Stimulated activated CD4-positive, alpha-beta T cell treated with anti-CD3 and anti-CD28 coated beads, Interleukin-4, amount 100 ng/mL, for 4 hours (primary cell): ENCODE measurements around the gene ARHGAP45.

Experiments
- DNase-seq, 2 experiments: peaks; one replicate each; pipeline ENCODE4 v3.0.0-alpha.2; 2020

ARHGAP45 gene

DNA sequence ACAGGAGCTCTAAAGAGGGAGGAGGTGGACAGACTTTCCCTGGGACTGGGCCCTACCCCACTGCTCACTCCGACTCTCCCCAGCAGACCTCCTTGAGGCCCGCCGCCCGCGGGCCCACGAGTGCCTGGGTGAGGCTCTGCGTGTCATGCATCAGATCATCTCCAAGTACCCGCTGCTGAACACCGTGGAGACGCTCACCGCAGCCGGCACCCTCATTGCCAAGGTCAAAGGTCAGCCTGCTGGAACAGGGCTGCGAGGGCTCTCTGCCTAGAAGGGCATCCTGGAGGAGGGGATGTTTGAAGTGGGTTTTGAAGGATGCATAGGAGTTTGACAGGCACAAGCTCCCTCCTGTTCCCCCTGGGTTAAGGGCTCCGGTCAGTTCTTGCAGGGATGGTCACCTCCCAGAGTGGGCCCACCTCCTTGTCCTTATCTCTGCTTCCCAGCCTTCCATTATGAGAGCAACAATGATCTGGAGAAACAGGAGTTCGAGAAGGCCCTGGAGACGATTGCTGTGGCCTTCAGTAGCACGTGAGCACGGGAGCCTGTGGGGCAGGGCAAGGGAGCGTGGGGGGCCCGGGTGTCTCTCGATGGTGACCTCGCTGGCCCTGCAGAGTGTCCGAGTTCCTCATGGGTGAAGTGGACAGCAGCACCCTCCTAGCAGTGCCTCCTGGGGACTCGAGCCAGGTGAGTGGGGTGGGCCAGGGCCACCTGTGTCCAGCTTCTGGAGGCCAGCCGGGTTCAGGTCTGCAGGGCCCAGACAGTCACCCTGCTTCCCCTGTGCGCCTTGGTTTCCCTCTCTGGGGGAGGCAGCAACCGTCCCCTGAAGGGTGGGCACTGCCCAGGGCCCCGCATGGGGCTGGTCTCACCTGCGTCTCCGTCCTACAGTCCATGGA, 6.3 kb downstream of the ARHGAP45 start:
- DNase-seq = no peak

DNA sequence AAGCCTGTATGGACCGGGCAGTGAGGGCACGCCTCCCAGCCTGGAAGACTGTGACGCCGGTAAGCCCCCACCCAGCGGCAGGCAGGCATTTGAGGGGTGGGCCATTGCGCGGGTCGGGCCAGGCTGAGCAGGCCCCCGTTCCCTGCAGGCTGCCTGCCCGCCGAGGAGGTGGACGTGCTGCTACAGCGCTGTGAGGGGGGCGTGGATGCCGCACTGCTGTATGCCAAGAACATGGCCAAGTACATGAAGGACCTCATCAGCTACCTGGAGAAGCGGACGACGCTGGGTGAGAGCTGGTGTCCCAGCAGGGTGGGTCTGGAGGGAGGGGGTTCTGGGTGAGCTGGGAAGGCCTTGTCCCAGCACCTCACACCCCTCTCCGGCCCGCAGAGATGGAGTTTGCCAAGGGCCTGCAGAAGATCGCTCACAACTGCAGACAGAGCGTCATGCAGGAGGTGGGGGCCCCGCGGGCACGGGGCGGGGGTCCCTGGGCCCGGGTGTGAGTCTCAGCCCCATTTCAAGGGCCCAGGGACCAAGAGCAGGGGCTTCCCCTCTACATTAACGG, 7.1 kb downstream of the ARHGAP45 start:
- DNase-seq = no peak

DNA sequence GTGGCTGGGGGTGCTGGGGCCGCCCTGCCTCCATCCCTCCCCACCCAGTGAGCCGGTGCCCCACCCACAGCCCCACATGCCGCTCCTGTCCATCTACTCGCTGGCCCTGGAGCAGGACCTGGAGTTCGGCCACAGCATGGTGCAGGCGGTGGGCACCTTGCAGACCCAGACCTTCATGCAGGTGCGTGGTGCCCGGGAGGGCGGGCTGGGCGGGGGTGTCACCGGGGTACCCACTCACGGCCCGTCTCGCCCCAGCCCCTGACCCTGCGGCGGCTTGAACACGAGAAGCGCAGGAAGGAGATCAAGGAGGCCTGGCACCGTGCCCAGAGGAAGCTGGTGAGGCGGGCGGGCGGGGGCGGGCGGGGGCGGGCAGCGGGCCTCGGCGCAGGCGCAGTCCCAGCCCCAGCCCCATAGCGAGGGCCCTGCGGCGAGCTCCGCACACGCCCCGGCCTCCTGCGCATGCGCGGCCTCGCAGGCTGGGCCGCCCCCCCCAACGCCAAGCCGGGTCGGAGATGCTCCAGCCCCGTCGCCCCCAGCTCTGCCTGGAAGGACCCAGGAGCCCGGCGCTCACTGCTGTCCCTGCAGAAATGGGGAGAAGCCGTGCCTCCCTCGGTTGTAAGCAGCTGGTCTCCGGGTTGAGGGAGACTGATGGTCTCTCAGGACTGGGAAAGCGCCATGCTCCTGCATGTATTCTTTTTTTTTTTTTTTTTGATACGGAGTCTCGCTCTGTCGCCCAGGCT, 7.7 kb downstream of the ARHGAP45 start:
- peak; percentile 88 to 89 for DNase-seq

DNA sequence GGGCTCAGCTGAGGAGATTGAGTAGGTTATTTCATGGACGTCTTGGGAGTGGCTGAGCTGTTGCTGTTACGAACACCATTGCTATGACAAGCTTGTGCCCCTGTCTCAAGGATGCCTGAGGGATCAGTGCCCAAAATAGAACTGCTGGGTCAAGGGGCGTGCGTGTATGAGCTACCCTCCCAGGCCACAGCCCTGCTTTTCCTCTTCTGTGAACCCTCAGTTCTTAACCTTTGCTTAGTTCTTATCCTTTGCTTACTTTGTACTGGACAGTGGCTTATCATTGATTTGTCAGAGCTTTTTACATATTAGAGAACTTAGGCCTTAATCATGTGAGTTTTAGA, 9.0 kb downstream of the ARHGAP45 start:
- DNase-seq = no peak

DNA sequence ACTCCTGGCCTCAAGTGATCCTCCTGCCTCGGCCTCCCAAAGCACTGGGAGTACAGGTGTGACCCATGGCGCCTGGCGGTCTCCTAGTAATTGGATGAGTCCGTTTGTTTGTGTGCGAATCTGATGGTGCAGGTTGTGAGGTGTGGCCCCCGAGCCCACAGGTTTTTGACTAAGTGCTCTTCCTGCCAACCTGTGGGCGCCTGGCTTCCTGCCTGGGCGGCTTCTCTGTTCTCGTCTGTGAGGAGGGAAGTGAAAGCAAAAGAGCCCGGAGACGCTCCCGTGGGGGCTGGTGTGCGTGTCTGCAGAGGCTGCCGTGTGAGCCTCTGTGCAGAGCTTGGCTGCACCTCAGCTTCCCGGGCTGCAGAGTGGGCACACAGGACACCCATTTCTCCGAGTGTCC, 10.0 kb downstream of the ARHGAP45 start:
- peak; percentile 84 to 95 for DNase-seq

DNA sequence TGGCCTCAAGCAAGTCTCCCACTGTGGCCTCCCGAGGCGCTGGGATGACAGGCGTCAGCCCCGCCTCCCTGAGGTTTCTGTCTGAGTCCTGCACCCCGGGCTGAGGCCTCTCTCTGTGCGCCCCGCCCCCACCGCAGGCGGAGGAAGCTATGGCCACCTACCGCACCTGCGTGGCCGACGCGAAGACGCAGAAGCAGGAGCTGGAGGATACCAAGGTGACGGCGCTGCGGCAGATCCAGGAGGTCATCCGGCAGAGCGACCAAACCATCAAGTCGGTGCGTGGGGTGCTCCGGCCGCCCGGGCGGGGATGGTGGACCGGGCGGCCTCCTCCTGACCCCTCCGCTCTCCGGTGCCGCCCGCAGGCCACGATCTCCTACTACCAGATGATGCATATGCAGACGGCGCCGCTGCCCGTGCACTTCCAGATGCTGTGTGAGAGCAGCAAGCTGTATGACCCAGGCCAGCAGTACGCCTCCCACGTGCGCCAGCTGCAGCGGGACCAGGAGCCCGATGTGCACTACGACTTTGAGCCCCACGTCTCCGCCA, 12.7 kb downstream of the ARHGAP45 start:
- DNase-seq = peak; percentile 49 to 72

DNA sequence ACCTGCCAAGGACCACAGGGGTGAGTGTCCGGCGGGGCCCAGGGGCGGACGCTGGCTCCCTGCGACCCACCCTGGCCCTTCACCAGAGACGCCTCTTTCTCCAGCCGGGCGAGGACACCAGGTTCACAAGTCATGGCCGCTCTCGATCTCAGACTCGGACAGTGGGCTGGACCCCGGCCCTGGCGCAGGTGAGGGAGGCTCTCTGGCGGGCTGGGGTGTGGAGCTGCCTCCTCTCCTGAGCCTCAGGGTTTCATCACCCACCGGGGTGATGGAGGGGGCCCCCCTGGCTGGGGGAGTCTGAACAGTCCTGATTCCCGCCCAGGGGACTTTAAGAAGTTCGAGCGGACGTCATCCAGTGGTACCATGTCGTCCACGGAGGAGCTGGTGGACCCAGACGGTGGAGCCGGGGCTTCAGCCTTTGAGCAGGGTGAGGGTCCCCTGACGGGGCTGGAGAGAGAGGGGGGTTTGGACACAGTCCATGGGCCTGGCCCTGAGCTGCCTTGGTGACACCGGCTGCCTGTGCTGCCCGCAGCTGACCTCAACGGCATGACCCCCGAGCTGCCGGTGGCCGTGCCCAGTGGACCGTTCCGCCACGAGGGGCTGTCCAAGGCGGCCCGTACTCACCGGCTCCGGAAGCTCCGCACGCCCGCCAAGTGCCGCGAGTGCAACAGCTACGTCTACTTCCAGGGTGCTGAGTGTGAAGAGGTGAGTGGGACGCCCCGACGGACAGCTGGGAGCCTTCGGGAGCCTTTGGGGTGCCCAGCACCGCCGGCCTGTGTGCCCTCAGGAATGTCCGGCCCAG, 13.6 kb downstream of the ARHGAP45 start:
- DNase-seq = no peak

DNA sequence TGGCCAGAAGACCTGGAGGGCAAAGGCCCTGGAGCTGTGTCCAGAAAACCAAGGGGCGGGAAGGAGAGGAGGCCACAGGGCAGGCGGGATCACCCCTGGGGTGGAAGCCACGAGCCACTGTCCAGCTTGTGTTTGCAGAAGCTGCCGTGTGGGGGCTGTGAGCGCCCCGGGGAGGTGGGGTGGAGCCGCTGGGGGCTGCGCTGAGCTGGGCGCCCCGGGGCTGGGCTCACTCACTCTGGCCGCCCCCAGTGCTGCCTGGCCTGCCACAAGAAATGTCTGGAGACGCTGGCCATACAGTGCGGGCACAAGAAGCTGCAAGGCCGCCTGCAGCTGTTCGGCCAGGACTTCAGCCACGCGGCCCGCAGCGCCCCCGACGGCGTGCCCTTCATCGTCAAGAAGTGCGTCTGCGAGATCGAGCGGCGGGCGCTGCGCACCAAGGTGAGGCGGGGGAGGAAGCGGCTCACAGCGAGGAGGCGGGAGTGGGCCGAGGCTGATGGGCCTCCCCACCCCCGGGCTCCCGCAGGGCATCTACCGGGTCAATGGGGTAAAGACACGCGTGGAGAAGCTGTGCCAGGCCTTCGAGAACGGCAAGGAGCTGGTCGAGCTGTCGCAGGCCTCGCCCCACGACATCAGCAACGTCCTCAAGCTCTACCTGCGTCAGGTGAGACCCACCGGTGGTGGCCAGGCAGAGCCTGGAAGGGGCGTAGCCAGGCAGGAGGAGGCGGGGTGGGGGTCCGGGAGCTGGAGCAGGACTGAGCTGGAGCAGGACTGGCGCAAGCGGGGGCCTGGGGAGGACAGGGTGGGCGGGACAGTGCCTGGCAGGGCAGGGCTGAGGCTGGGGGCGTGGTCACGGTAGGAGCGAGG, 14.6 kb downstream of the ARHGAP45 start:
- DNase-seq = no peak

DNA sequence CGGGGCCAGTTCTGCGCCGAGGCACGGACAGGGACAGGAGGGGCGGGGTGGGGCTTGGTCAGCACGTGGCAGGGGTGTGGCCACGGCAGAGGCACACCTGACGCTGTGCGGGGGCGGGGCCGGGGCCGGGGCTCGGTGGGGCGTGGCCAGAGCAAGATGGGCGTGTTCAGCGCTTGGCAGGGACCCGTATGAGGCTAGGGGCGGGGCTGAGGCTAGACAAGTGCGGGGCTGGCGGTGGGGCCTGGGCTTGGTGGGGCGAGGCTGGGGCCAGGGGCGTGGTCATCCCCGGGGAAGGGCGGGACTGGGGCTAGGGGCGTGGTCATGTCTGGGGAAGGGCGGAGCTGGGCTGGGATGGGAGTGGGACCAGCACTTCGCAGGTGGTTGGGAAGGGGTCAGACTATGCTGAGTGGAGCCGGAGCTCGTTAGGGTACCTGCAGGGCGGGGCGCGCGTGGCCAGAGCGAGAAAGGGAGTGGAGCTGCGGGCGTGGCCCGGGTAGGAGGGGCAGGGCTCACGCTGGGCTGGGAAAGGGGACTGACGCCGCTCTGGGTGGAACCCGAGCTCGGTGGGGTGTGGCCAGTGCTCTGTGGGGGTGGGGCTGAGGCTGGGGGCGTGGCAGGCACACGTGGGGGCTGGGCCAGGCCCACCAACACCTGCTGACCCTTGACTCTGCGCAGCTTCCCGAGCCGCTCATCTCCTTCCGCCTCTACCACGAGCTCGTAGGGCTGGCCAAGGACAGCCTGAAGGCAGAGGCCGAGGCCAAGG, 15.4 kb downstream of the ARHGAP45 start:
- peak; percentile 67 to 72 for DNase-seq

DNA sequence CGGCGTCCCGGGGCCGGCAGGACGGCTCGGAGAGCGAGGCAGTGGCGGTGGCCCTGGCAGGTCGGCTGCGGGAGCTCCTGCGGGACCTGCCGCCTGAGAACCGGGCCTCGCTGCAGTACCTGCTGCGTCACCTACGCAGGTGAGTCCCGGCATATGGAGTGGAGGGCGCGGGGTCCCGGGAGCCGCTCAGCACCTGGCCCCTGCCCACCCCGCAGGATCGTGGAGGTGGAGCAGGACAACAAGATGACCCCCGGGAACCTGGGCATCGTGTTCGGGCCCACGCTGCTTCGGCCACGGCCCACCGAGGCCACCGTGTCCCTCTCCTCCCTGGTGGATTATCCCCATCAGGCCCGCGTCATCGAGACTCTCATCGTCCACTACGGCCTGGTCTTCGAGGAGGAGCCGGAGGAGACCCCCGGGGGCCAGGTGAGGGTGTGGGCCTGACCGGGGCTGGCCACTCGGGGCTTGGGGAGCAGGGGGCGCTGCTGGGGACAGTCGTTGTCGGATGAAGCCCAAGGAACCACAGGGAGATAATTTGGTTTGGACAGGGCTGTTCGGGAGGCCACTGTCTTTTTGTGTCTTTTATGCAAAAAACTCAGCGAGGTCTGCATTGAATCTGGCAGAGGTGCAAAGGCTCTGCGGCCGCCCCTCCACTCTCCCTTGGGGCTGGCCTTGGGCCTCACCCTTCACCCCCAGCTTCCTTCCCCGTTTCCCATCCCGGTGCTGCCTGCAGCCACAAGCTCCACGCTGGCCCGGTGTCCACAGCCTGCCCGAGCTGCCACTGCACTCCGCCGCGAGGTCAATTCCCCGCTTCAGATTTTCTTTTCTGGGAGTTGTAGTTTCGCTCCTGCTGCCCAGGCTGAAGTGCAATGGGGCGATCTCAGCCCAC, 16.2 kb downstream of the ARHGAP45 start:
- no peak for DNase-seq

DNA sequence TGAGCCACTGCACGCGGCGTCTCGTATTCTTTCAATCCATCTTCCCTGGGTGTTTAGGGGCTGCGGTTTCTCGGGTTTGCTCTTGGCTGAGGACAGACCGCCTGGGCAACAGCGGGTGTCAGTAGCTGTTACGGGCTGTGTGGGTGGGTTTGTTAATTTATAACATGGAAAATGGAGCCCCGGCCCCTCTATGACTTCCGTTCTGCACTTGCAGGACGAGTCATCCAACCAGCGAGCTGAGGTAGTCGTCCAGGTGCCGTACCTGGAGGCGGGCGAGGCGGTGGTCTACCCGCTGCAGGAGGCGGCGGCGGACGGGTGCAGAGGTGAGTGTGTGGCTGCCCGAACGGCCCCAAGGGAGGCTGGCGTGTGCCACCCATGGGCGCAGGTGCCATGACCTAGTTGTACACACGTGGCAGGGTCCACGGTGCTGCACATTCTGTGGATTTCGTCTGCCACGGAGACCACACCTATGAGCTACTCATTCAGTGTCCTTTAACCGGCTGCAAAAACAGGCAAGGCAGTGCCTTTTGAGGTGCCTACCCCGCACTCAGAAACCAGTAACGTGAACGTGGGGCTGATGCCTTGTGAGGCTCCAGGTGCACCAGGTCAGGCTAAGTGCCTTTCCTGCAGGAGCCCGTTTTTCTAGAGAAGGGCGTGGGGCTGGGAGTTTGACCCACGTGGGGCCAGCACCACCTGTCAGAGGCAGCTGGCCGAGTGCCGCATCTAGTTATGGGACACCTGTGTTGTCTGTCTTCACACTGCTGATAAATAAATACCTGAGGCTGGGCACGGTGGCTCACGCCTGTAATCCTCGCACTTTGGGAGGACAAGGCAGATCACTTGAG, 17.3 kb downstream of the ARHGAP45 start:
- DNase-seq = no peak

DNA sequence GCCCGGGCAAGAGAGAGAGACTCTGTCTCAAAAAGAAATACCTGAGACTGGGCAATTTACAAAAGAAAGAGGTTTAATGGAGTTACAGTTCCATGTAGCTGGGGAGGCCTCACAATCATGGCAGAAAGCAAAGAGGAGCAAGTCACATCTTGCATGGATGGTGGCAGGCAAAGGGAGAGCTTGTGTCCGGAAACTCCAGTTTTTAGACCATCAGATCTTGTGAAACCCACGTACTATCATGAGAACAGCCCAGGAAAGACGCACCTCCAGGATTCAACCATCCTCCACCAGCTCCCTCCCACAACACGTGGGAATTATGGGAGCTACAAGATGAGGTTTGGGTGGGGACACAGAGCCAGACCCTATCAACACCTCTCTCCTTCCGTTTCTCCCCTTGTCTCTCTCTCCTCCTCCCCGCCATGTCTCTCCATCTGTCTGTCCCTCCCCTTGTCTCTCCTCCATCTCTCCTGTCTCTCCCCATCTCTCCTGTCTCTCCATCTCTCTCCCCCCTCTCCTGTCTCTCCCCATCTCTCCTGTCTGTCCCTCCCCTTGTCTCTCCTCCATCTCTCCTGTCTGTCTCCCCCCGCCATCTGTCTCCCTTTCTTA, 18.2 kb downstream of the ARHGAP45 start:
- DNase-seq = no peak

DNA sequence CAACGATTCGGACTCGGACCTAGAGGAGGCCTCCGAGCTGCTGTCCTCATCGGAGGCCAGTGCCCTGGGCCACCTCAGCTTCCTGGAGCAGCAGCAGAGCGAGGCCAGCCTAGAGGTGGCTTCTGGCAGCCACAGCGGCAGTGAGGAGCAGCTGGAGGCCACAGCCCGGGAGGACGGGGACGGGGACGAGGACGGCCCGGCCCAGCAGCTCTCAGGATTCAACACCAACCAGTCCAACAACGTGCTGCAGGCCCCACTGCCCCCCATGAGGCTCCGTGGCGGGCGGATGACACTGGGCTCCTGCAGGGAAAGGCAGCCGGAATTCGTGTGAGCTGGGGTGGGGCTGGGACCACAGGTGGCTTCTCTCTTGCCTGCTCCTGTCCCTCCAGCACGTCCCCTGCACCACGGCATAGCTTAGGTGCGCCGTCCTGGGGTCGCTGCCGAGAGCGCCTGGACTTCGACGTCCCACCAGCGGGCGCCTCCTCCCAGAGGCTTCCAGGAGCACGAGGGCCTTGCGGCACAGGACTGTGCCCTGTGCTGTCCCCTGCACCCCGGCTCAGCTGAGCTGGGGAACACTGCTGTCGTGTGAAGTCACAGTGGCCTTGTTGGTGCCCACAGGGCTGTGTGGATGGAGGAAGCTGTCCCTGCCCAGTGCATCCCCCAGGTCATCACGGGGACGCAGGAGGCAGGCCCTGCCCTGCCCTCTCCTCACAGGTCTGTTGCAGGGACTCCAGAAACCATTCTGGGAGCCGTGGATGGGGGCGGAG, 18.9 kb downstream of the ARHGAP45 start:
- DNase-seq = no peak

DNA sequence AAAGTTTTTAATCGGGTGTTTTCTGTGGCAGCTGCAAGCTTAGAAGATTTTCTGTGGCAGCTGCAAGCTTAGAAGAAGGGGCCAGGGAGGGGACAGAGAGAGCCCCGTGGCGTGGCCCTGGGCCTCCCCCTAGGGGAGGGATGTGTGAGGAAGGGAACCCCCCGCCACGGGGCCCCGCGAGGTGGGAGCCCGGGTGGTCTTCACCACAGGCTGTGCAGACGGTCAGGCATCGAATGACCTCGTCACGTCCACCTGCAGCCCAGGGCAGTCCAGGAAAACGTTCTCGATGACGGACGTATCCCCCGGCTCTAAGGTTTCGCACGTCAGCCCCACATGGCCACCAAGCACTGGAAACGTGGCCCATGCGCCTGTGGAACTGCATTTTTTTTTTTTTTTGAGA, 19.6 kb downstream of the ARHGAP45 start:
- DNase-seq = no peak

DNA sequence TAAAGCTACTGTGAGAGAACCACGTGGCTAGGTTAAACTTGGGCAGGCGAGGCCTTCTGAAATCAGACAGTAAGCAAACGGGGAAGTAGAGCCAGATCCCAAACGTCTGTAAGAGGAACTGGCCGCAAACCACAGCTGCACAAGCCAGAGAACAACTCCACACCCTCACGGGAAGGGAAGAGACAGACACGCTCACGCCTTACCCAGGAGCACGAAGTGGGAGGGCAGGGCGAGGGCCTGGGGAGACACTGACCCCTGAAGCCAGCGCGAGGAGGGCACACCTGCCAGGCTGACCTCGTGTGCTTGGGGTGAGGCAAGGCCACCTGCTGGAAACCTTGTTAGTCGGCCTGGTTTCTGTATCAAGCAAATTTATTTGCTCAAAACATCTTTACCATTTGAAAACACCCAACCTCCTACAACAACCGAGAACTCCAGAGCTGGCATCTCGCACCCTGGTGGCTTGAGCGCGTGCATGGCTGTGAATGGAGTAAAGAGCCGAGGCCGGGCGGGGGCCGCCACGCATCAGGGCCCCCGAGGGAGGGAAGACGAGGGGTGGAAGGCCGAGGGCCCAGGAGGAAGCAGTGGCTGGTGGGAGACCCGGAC, 20.9 kb downstream of the ARHGAP45 start:
- no peak for DNase-seq

DNA sequence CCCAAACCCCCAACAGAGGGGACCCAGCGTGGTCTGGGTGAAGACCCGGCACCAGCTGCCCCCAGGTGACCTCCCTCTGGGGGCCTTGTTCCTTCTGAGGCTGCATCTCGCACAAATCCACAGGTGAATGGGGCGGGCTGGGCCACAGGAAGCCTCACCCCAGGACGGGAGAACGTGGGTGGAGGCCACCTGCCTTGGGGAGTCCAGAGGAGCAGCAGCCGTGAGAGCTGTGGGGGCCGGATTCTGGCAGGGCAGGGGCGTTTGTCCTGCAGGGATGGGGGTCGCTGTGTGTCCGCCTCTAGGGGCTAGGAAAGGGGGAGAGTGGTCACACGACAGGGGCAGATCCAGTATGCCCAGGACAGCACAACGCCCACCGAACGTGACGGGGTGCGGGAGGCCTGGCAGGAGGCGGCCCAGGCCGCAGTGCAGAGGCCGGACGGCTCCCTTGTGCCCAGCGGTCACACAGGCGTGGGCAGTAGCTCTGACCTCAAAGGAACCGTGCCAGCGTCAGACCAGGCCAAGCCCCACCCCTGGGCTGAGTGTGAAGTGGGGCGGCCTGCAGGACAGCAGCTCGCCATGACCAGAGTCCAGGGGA, 21.5 kb downstream of the ARHGAP45 start:
- no peak for DNase-seq
